ENCODE data around the gene MCTP1.
A peak's percentile ranks its signal among the peaks of the same experiment; 100 is the strongest.

Gene MCTP1

GRCh38 chr5:94793816-94794198, 491.1 kb downstream of the MCTP1 start:
- no peak for DNase-seq

- peak; percentile 9 for DNase-seq
Observed at GRCh38 chr5:94793113-94793815, 491.6 kb downstream of the MCTP1 start.

- no peak for DNase-seq
Observed at GRCh38 chr5:94791829-94792228, 493.1 kb downstream of the MCTP1 start.

GRCh38 chr5:94788527-94788926, 496.4 kb downstream of the MCTP1 start:
- no peak for DNase-seq

GRCh38 chr5:94784536-94785505, 500.1 kb downstream of the MCTP1 start:
- no peak for DNase-seq

- no peak for DNase-seq
Observed at GRCh38 chr5:94782383-94782782, 502.5 kb downstream of the MCTP1 start.

- DNase-seq: no peak
Observed at GRCh38 chr5:94779684-94780083, 505.2 kb downstream of the MCTP1 start.

GRCh38 chr5:94778732-94779131, 506.2 kb downstream of the MCTP1 start:
- DNase-seq: no peak

GRCh38 chr5:94778299-94778698, 506.6 kb downstream of the MCTP1 start:
- DNase-seq: no peak

GRCh38 chr5:94777056-94777880, 507.6 kb downstream of the MCTP1 start:
- DNase-seq: no peak

- DNase-seq: no peak
Observed at GRCh38 chr5:94776167-94776566, 508.7 kb downstream of the MCTP1 start.

- DNase-seq: no peak
Observed at GRCh38 chr5:94775088-94775487, 509.8 kb downstream of the MCTP1 start.

GRCh38 chr5:94771742-94772141, 513.2 kb downstream of the MCTP1 start:
- DNase-seq: no peak

GRCh38 chr5:94769996-94770395, 514.9 kb downstream of the MCTP1 start:
- DNase-seq: no peak

- DNase-seq: no peak
Observed at GRCh38 chr5:94761786-94762185, 523.1 kb downstream of the MCTP1 start.

GRCh38 chr5:94761055-94761454, 523.8 kb downstream of the MCTP1 start:
- DNase-seq: no peak

GRCh38 chr5:94759961-94760360, 524.9 kb downstream of the MCTP1 start:
- no peak for DNase-seq

- DNase-seq: no peak
Observed at GRCh38 chr5:94759022-94759421, 525.9 kb downstream of the MCTP1 start.

- DNase-seq: no peak
Observed at GRCh38 chr5:94754824-94755223, 530.1 kb downstream of the MCTP1 start.

GRCh38 chr5:94751460-94751859, 533.4 kb downstream of the MCTP1 start:
- no peak for DNase-seq

GRCh38 chr5:94750681-94751080, 534.2 kb downstream of the MCTP1 start:
- no peak for DNase-seq

- no peak for DNase-seq
Observed at GRCh38 chr5:94749042-94749441, 535.9 kb downstream of the MCTP1 start.

- no peak for DNase-seq
Observed at GRCh38 chr5:94748212-94748611, 536.7 kb downstream of the MCTP1 start.

All from activated CD4-positive, alpha-beta T cell treated with anti-CD3 and anti-CD28 coated beads for 48 hours (primary cell).